ENCODE results near the gene ZNF439. TPM values are rescaled to one million over a fixed set of nuclear protein-coding genes. Genes with fewer than 3 reads are reported as not detected.

Gene ZNF439
- total and polyA plus RNA-seq, 3 donors from 2014 or later, result 5.9 to 20.1 (median 17.1) TPM

Other genes starting within 250 kb of the ZNF439 start
- 1 to 10 TPM; 2.1 to 5.2 TPM for gene ZNF823, start 109.8 kb upstream of the ZNF439 start, total RNA-seq
- 1.6 TPM for gene ZNF823, start 109.8 kb upstream of the ZNF439 start, polyA plus RNA-seq (ENCODE audit: insufficient read depth, low read depth, low replicate concordance)
- gene ZNF441, start 81.7 kb upstream of the ZNF439 start, total RNA-seq, result 10 to 100 TPM; 11.6 to 13.8 TPM
- gene ZNF441, start 81.7 kb upstream of the ZNF439 start, polyA plus RNA-seq (ENCODE audit: insufficient read depth, low read depth, low replicate concordance), result 2.4 TPM
- 1 to 10 TPM in 1 of 2 donors, under 1 TPM in 1; 0.62 to 2.6 TPM for gene ZNF491, start 50.2 kb upstream of the ZNF439 start, total RNA-seq
- gene ZNF491, start 50.2 kb upstream of the ZNF439 start, polyA plus RNA-seq (ENCODE audit: insufficient read depth, low read depth, low replicate concordance), result 1.2 TPM
- 10 to 100 TPM; 14.1 to 16.7 TPM for gene ZNF440, start 34.5 kb upstream of the ZNF439 start, total RNA-seq
- gene ZNF440, start 34.5 kb upstream of the ZNF439 start, polyA plus RNA-seq (ENCODE audit: insufficient read depth, low read depth, low replicate concordance), result 11.3 TPM
- gene ZNF69, start 39.1 kb downstream of the ZNF439 start, total RNA-seq, result 10 to 100 TPM; 31.7 to 39.8 TPM
- 2.5 TPM for gene ZNF69, start 39.1 kb downstream of the ZNF439 start, polyA plus RNA-seq (ENCODE audit: insufficient read depth, low read depth, low replicate concordance)
- 10 to 100 TPM; 22.0 to 26.1 TPM for gene ZNF700, start 76.4 kb downstream of the ZNF439 start, total RNA-seq
- gene ZNF700, start 76.4 kb downstream of the ZNF439 start, polyA plus RNA-seq (ENCODE audit: insufficient read depth, low read depth, low replicate concordance), result 9.0 TPM
- gene ZNF763, start 116.3 kb downstream of the ZNF439 start, total RNA-seq, result 1 to 10 TPM; 5.0 to 7.9 TPM
- gene ZNF763, start 116.3 kb downstream of the ZNF439 start, polyA plus RNA-seq (ENCODE audit: insufficient read depth, low read depth, low replicate concordance), result 7.6 TPM
- 10 to 100 TPM; 26.1 to 43.4 TPM for gene ZNF433, start 187.0 kb downstream of the ZNF439 start, total RNA-seq
- 46.6 TPM for gene ZNF433, start 187.0 kb downstream of the ZNF439 start, polyA plus RNA-seq (ENCODE audit: insufficient read depth, low read depth, low replicate concordance)
- gene ZNF878, start 204.2 kb downstream of the ZNF439 start, total RNA-seq, result 1 to 10 TPM in 1 of 2 donors, under 1 TPM in 1; 0.31 to 1.1 TPM
- gene ZNF878, start 204.2 kb downstream of the ZNF439 start, polyA plus RNA-seq (ENCODE audit: insufficient read depth, low read depth, low replicate concordance), result 0.54 TPM
- 10 to 100 TPM; 15.7 to 18.0 TPM for gene ZNF844, start 216.0 kb downstream of the ZNF439 start, total RNA-seq
- gene ZNF844, start 216.0 kb downstream of the ZNF439 start, polyA plus RNA-seq (ENCODE audit: insufficient read depth, low read depth, low replicate concordance), result 10.3 TPM